Stimulated activated CD4-positive, alpha-beta T cell treated with anti-CD3 and anti-CD28 coated beads, Interleukin-12 subunit alpha, Interleukin-12 subunit beta, amount 100 ng/mL, for 24 hours (primary cell): ENCODE measurements around the gene HNRNPM.
A peak's percentile ranks its signal among the peaks of the same experiment; 100 is the strongest.
"Not testable (repeated sequence)": the region's sequence is repeated elsewhere in the genome, so short reads cannot be mapped to it uniquely, and the experiment has no call there.

ENCODE experiments used
- DNase-seq, 2 experiments: peaks; one replicate each; pipeline ENCODE4 v3.0.0-alpha.2; 2020; ENCODE audit warnings: low read depth in 2 of 2

The HNRNPM gene, protein sequence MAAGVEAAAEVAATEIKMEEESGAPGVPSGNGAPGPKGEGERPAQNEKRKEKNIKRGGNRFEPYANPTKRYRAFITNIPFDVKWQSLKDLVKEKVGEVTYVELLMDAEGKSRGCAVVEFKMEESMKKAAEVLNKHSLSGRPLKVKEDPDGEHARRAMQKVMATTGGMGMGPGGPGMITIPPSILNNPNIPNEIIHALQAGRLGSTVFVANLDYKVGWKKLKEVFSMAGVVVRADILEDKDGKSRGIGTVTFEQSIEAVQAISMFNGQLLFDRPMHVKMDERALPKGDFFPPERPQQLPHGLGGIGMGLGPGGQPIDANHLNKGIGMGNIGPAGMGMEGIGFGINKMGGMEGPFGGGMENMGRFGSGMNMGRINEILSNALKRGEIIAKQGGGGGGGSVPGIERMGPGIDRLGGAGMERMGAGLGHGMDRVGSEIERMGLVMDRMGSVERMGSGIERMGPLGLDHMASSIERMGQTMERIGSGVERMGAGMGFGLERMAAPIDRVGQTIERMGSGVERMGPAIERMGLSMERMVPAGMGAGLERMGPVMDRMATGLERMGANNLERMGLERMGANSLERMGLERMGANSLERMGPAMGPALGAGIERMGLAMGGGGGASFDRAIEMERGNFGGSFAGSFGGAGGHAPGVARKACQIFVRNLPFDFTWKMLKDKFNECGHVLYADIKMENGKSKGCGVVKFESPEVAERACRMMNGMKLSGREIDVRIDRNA

DNA sequence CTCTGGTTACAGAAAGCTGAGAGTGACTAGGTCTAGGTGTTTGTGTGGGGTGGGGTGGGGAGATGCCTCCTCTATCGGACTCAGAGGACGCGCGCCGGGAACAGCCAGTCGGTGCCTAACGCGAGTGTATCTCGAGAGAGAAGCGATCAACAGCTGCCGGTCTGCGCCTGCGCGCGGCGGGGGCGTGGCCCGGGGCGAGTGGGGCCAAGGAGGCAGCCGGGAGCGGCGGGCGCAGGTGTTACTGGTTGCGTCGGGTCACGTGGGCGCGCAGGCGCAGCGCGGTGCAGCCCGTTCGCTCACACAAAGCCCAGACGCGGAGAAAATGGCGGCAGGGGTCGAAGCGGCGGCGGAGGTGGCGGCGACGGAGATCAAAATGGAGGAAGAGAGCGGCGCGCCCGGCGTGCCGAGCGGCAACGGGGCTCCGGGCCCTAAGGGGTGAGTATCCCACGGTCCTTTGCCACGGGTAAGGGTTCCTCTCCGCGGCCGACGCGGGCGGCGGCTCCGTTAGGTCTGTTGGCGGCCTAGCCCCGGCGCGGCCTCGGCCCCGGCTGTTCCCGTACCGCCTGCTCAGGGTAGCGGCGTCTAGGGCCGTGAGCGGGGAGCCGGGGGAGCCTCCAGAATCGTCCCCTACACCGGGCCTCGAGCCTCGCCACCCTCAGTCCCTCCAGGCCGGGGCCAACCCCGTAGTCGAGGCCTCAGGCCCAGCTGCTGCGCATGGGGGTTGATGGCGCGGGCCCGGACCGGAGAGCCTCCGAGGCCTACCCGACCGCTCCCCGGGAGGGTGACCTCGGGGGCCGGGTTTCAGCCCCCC, at the start of gene HNRNPM:
TSS of gene HNRNPM (plus strand) at position 299 of the 811 bp plus-strand sequence. CDS start at position 323, 24 bp downstream.
- DNase-seq: peak; percentile 100

DNA sequence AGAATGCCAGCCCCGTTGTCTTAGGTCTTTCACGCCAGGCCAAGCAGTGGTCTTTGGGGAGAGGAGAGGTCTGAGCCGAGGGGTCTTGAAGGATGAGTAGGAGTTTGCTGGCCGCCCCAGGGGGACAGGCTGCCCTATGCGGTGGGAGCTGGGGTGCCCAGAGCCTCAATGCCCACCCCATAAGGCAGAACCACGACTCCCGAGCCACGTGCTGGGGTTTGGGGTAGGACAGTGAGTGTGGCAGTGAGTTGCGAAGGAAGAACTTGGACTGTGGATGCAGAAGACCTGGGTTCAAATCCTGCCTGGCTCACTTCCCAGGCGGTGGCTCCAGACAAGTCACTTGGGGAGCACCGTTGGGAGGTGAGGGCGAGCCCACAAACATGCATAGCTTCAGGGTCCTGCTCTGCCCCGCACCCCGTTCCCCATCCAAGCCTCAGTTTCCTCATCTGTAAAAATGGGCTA, 49.1 kb upstream of the HNRNPM start:
- DNase-seq: no peak

DNA sequence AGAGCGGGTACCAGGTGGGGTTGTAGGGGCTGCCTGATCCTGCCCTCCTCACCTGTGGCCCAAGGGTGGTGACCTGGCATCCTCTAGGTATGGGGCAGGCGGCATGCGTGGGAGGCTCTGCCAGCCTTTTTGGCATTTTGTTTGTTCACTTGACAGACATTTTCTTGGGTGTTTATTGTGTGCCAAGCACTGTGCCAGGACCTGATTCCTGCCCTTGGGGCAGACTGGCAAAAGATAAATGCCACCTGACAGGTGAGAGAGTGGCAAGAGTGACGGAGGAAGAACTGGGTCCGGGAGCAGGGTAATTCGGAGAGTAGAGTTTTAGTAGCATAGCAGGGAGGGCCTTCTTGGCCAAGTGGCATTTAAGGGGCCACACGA, 48.6 kb upstream of the HNRNPM start:
- DNase-seq: no peak

DNA sequence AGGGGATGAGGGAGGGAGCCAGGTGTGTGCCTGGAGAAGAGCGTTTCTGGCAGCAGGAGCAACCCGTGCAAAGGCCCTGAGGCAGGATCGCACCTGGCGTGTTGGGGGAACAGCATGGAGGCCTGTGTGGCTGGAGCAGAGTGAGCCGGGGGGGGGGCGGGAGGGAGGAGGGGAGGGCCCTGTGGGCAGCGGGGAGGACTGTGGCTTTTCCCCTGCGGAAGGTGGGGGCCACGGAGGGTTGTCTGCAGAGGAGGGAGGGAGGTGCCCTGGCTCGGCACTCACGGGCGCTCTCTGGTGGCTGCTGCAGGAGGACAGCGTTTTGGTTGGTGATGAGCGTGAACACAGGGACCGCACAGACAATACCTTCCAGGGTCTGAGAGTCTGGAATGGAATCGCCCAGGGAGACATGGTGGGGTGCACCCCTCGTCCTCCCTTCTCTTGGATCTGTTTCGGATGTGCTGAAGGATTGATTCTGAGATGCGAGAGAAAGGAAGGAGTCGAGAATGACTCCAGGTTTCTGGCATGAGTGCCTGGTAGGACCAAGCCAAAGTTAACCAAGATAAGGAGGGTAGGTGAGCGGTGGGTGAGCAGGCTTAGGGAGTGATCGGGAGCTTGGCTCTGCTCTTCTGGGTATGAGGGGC, 48.1 kb upstream of the HNRNPM start:
- peak; percentile 35 to 57 for DNase-seq

DNA sequence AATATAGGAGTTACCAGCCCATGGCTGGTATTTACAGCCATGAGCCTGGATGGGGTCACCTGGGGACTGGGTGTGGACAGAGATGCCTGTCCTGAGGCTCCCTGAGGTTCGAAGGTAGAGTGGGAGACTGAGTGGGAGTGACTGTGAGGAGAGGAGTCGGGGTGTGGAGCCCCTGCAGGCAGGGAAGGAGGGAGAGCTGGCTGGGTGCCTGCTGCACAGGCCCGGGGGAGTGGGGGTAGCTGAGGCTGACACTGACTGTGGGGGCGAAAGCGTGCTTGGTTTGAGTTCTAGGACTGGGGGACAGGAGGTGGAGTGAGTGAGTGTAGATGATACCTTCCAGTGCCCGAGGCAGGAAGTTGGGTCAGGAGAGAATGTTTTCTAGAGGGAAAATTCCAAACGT, 47.5 kb upstream of the HNRNPM start:
- DNase-seq: no peak

DNA sequence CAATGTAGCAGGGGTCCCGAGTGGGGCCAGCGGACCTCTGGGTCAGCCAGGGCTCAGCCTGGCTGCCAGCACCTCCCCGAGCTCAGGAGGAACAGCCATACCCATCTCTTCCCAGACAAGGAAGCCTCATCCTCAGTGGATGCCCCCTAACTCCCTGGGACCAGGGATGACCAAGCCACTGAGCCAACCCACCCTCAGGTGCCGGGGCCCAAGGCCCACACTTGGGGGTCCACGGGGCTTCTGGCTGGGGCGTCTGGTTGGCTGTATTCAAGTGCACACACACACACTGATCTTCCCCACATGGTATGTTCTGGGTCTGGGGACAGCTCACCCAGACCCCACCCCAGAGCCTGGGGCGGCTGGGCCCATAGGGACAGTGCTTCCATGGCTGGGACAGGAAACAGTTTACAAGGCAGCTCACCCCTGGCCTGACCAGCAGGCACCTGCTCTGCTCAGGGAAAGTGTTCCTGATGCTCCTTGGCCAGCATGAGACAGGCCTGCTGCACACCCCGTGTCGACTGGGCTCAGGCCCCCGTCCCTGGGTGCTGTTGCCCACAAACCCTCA, 46.9 kb upstream of the HNRNPM start:
- DNase-seq: no peak

DNA sequence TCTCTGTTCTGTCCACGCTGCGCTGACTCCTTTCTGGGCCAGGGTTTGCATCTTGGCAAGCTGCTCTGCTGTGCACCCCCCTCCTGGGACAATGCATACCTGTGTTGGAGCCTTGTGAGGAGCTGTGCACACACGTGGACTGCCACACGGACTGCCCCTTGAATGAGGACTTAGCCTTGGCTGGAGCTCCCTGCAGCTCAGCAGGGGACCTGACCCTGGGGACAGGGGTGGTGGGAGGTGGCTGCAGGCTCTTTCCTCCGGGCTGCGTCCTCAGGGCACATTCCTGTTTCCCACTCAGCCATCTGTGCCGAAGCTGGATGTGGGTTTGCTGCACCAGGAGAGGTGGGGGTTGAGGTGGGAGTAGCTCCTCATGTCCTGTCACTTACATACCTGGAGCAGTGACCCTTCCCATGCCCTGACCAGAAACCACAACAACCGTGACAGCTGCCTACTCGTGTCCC, 46.4 kb upstream of the HNRNPM start:
- no peak for DNase-seq

DNA sequence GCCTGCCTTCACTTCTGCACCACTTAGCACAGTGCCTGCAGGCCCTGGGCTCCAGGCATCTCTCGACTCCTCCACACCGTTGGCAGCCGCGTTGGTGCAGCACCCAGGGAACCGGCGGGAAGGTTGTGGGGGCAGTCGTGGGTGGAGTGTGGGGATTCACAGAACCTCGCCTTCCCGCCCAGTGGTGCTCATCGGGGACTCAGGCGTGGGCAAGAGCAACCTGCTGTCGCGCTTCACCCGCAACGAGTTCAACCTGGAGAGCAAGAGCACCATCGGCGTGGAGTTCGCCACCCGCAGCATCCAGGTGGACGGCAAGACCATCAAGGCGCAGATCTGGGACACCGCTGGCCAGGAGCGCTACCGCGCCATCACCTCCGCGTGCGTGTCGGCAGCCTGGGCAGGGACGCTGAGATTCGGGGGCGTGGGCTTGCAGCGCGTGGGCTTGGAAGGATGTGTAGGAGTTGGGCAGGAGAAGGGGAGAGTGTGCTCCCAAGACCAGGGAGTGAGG, 45.0 kb upstream of the HNRNPM start:
- no peak for DNase-seq

DNA sequence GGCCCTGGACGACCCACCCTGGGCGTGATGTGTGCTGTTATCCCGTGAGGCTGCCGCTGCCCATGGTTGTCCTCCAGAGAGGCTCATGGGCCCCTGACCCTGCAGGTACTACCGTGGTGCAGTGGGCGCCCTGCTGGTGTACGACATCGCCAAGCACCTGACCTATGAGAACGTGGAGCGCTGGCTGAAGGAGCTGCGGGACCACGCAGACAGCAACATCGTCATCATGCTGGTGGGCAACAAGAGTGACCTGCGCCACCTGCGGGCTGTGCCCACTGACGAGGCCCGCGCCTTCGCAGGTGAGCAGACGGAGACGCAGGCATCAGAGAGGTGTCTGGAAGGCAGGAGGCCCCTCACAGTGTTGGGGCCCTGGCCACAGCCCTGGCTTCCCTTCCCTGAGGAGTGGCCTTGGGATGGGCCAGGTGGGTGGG, 42.8 kb upstream of the HNRNPM start:
- DNase-seq: no peak

DNA sequence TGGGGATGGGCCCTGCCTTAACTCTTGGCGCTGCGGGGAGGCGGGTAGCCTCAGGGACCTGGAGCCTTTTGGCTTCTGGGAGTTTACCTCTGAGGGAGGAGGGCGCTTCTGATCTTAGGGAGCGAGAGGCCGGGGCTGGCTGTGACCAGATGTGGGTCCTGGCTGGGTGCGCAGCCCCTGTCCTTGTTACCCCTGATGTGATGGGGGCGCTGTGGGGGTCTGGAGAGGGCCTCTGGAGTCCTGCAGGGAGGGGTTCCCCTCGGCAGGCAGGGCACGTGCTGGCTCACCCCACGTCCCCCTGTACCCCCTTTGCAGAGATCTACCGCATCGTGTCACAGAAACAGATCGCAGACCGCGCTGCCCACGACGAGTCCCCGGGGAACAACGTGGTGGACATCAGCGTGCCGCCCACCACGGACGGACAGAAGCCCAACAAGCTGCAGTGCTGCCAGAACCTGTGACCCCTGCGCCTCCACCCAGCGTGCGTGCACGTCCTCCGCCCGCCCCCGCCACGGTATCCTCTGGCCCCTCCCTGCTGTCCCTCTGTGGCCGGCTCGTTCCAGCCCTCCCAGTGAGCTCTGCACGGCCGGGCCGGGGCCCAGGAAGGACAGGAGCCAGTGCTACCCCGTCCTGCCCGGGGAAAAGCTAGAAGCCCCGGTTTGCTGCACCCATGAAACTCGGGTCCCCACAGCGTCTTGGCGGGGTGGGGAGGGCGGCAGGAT, 41.5 kb upstream of the HNRNPM start:
- no peak for DNase-seq

DNA sequence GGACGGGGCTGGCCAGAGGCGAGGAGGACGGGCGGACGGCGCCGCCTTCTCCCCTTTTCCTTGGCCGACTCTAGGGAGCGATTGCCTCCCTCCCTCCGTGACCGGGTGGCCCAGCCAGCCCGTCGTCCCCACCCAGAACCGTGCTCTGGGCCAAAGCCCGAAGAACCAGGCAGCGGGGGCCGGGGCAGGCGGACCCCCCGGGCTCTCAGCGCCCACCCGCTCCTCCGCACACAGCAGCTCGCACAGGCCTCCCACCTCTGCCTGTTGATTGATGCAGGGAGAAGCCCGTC, 41.0 kb upstream of the HNRNPM start:
- DNase-seq: no peak

DNA sequence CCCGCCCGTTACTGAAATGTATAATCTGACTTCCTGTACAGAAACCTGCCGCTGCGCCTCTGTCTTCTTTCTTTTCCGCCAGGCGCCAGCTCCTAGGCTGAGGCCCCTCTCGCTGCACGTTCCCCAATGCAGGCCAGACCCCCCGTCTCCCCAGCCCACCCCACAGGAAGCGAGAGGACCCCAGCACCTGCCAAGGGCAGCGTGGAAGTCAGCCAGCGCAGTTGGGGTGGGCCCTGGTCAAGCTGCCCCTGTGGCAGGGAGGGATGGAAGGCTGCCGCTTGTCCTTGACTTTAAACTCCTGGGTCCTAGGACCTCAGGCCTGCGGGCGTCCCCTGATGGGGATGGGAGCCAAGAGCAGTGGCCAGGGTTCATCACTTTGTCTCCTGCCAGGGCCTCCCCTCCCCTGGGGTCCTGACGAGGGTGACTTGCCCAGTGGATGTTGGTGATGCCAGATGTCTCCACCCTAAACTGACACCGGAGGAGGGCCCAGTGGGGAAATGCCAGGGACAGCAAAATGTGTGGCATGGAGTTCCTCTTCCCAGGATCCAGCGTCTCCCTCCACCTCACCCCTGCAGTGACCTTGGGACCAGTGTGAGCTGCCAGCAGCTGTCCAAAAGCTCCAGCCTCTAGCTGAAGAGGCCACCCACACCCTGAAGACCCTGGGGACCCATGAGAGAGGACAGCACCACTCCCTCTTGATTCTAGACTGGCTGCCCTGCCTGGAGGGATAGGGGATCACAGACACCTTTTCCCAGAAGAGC, 40.2 kb upstream of the HNRNPM start:
- no peak for DNase-seq

DNA sequence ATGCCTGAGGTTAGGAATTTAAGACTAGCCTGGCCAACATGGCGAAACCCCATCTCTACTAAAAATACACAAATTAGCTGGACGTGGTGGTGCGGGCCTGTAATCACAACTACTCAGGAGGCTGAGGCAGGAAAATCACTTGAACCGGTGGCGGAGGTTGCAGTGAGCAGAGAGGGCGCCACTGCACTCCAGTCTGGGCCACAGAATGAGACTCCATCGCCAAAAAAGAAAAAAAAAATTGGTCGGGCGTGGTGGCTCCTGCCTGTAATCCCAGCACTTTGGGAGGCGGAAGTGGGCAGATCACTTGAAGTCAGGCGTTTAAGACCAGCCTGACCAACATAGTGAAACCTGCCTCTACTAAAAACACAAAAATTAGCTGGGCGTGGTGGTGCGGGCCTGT, 34.1 kb upstream of the HNRNPM start:
- DNase-seq: not testable (repeated sequence)

DNA sequence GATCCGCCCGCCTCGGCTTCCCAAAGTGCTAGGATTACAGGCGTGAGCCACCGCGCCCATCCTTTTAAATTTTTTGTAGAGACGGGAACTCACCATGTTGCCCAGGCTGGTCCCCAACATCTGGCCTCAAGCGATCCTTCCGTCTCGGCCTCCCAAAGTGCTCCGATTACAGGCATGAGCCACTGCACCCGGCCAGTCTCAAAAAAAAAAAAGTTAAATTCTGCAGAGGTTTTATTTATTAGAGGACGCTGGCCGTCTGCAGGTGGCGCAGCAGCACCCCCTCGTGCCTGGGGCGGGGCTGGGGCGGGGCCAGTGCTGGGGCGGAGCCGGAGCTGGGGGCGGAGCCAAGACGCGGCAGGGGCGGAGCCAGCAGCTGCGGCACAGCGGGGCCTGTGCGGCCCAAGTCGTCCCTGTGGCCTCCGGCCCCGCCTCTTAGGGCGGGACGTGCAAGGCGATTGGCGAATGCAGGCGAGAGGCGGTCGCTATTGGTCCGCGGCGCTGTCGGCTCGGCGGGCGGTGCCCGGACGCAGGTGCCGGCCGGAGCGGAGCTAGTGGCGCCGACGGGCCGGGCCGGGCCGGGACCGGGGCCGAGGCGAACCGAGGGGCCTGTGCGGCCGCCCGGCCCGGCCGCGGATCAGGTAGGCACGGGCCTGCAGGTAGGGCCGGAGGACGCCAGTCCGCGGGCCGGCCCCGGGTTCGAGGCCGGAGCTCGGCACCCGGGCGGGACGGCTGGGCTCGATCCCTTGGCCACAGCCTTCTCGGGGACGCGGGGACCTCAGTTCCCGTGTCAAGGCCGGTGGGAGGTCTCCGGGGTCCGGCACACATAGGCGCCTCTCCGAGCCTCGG, 31.8 kb upstream of the HNRNPM start, which contains the start of gene MARCHF2:
TSS of gene MARCHF2 (plus strand) at position 523 of the 846 bp plus-strand sequence. CDS start 8,536 bp downstream, outside the sequence.
- DNase-seq: peak; percentile 91 to 93

DNA sequence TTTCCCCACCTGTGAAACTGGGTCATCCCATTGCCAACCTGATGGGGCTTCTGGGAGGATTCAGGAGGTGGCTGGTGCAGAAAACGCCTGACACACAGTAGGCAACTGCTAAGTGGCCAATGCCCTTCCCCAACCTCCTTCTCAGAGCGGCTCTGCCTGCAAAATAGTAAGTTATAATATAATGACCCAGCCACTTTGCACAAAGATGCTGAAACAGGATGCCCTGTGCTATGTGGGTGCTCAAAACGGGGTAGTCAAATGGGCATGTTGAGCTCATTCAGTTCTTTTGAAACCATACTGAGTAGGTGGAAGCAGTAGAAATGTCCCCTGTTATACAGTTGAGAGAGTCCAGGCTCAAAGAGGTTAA, 31.2 kb upstream of the HNRNPM start:
- no peak for DNase-seq

DNA sequence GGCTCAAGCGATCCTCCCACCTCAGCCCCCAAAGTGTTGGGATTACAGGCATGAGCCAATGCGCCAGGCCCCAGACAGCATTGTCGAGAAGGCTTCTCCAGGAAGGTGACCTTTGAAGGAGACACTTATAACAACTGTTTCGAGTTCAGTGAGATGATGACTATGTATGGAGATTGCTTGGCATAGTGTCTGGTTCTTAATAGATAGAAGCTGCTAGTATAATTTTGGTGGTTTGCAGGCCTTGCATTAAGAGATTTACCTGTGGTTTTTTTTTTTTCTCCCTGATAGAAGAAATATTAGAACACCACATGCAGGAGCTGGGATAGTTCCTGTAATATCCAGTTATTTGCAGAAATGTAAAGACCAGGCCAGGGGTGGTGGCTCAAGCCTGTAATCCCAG, 28.0 kb upstream of the HNRNPM start:
- DNase-seq: no peak

DNA sequence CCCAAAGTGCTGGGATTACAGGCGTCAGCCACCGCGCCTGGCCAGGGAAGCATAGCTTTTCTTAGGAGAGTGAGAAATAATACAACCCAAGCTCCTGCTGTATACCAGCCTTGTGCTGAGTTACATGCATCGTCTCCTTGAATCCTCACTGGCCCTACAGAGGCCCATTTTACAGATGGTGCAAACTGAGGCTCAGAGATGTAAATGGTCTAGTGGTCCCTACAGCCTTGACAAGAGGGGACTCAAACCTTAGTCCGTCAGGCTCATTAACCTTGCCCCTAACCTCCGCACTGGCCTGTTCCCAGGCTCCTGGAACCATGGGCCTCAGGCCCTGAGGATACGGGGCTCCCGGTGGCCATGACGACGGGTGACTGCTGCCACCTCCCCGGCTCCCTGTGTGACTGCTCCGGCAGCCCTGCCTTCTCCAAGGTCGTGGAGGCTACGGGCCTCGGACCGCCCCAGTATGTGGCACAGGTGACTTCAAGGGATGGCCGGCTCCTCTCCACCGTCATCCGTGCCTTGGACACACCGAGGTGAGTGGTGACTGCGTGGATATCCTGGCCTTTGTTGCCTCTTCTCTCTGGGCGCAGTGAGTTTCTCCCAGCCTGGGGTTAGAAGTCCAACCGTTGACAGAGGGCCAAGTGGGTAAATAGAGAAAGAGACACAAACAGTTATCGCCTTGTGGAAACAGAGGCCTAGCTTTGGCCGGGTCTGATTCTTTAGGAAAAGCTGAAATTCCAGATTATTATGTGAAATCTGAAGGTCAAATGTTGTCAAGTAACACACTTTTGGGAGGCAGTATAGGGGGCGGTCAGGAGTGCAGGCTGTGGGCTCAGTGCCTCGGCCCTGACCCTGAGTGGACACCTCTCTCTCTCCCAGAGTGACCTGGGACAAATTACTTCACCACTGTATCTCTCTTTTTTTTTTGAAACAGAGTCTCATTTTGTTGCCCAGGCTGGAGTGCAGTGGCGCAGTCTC, 23.0 kb upstream of the HNRNPM start:
- DNase-seq: no peak

DNA sequence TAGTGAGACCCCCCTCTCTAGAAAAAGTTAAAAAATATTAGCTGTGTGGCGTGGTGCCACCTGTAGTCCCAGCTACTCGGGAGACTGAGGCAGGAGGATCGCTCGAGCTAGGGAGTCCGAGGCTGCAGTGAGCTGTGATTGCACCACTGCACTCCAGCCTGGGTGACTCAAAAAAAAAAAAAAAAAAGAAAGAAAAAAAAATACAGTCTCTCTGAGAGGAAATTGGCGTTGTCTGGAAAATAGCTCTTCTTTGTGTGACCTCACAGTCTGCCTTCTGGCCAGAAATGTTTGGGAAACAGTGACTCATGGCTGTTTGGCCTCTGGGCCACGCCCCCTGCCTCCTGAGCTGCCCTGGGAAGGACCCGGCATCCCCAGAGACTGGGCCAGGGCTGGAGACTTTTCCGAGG, 21.0 kb upstream of the HNRNPM start:
- DNase-seq: no peak
